Stimulated activated CD4-positive, alpha-beta T cell treated with anti-CD3 and anti-CD28 coated beads, Interleukin-2, amount 100 ng/mL, for 48 hours (primary cell): ENCODE results near the gene PITPNC1.
"Not testable (repeated sequence)": the region's sequence is repeated elsewhere in the genome, so short reads cannot be mapped to it uniquely, and the experiment has no call there.

Source experiments
- DNase-seq, 2 donors: peaks; one replicate each; pipeline ENCODE4 v3.0.0-alpha.2; 2020

Gene PITPNC1

GRCh38 chr17:67702861-67703260 lies 325.8 kb downstream of the PITPNC1 start:
- DNase-seq, result not testable (repeated sequence)

GRCh38 chr17:67707442-67707841 lies 330.4 kb downstream of the PITPNC1 start:
- DNase-seq, result no peak

GRCh38 chr17:67708378-67708777 lies 331.3 kb downstream of the PITPNC1 start:
- DNase-seq, result no peak

- DNase-seq, result no peak
Observed at GRCh38 chr17:67711916-67712315, 334.8 kb downstream of the PITPNC1 start.

- DNase-seq, result no peak
Observed at GRCh38 chr17:67712375-67712774, 335.3 kb downstream of the PITPNC1 start.

GRCh38 chr17:67713169-67713568 lies 336.1 kb downstream of the PITPNC1 start:
- no peak for DNase-seq

- no peak for DNase-seq
Observed at GRCh38 chr17:67716405-67716798, 339.3 kb downstream of the PITPNC1 start.

- DNase-seq, result peak in 1 of 2 donors; percentile 9
Observed at GRCh38 chr17:67717192-67717623, 340.1 kb downstream of the PITPNC1 start.

GRCh38 chr17:67717624-67718324 lies 340.7 kb downstream of the PITPNC1 start, which contains the start of gene NOL11:
Gene NOL11 (plus strand): TSS chr17:67717936. CDS start chr17:67717948, 12 bp downstream.
- DNase-seq, result peak; percentile 99 to 100

GRCh38 chr17:67718325-67718941 lies 341.4 kb downstream of the PITPNC1 start:
- DNase-seq, result peak; percentile 15 to 28

GRCh38 chr17:67725373-67725791 lies 348.3 kb downstream of the PITPNC1 start:
- no peak for DNase-seq

- DNase-seq, result no peak
Observed at GRCh38 chr17:67725807-67726206, 348.7 kb downstream of the PITPNC1 start.

- not testable (repeated sequence) for DNase-seq
Observed at GRCh38 chr17:67727152-67728039, 350.3 kb downstream of the PITPNC1 start.

GRCh38 chr17:67729903-67730302 lies 352.8 kb downstream of the PITPNC1 start:
- no peak for DNase-seq

GRCh38 chr17:67730731-67731130 lies 353.6 kb downstream of the PITPNC1 start:
- no peak for DNase-seq

- DNase-seq, result no peak
Observed at GRCh38 chr17:67733449-67733848, 356.4 kb downstream of the PITPNC1 start.

GRCh38 chr17:67737145-67737544 lies 360.1 kb downstream of the PITPNC1 start:
- DNase-seq, result no peak

GRCh38 chr17:67742025-67742424 lies 364.9 kb downstream of the PITPNC1 start:
- no peak for DNase-seq
